Tibial artery (tissue), 4 donors: ENCODE results near the gene PRPF19.

Experiments used
- DNase-seq, 2 donors: peaks; one replicate each; pipeline ENCODE4 v3.0.0-alpha.2; 2019
- H3K27ac ChIP-seq, 2 donors: fragments of 200-600 bp; sonication (generic) in 1 of 2; 1 replicate in 1 of 2; 2 replicates in 1 of 2; pipeline ENCODE4 v1.5.1; 2018 to 2019; ENCODE audit warnings: mild to moderate bottlenecking in 1 of 2
- H3K27me3 ChIP-seq, 2 donors: fragments of 200-600 bp; sonication (generic) in 1 of 2; one replicate each; pipeline versions ENCODE4 v1.5.1 to v1.6.0; 2016 to 2019
- H3K36me3 ChIP-seq, 3 donors: fragments of 200-600 bp; sonication (generic) in 2 of 3; one replicate each; pipeline ENCODE4 v1.5.1; 2016 to 2019; ENCODE audit warnings: mild to moderate bottlenecking in 2 of 3
- H3K4me1 ChIP-seq, 4 donors: fragments of 200-600 bp; sonication (generic) in 2 of 4; 1 replicate in 3 of 4; 2 replicates in 1 of 4; pipeline ENCODE4 v1.5.1; 2016 to 2019
- H3K4me3 ChIP-seq, 2 donors: fragments of 200-600 bp; sonication (generic) in 1 of 2; 1 replicate in 1 of 2; 2 replicates in 1 of 2; pipeline ENCODE4 v1.5.1; 2018 to 2019; ENCODE audit warnings: mild to moderate bottlenecking in 2 of 2
- H3K9me3 ChIP-seq, 3 donors: fragments of 200-600 bp; sonication (generic) in 1 of 3; one replicate each; pipeline ENCODE4 v1.5.1; 2016 to 2019
- intact Hi-C: fragments of 100-400 bp; cut with DNase I; formaldehyde crosslinking; loops from one replicate; pipeline ENCODE4 v1.15.0; 2023; ENCODE audit warnings: low total_unique reads
- TF ChIP-seq, protein P1 (sequence below), 2 experiments: fragments of 200-600 bp in 1 of 2; fragments of 450-650 bp in 1 of 2; IDR thresholded peaks; one replicate each; pipeline ENCODE4 v1.5.1; 2017 to 2019; ENCODE audit warnings: antibody characterized with exemption in 2 of 2, mild to moderate bottlenecking in 1 of 2, moderate library complexity in 1 of 2

Gene PRPF19

DNA sequence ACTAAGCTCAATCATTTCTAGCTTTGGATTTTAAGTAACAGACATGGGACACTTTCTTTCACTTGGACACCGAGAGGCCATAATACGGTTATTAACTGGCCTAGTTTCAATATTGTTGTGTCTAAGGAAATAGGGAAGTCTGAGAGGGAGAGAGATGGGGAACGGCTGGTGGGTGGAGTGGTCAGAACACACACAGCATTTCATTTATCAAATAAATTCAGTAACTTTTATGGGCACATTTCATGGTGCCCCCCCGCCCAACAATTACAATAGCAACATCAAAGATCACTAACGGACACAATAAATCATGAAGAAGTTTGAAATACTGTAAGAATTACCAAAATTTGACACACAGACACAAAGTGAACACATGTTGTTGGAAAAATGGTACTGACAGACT is 10.7 kb downstream of the PRPF19 start:
- Histone ChIP-seq H3K4me1 (no peaks in the 10 kb centered on the region), H3K27ac (no peak overlapping the region), H3K36me3 (peaks cover 62 to 97% (median 83%) of the 10 kb centered on the region in 3 donors), H3K4me3 (no peak overlapping the region), H3K9me3 (no peaks in the 10 kb centered on the region), H3K27me3 (no peaks in the 10 kb centered on the region)
- intact Hi-C loops, result no loop called here
- TF ChIP-seq, protein P1, sequence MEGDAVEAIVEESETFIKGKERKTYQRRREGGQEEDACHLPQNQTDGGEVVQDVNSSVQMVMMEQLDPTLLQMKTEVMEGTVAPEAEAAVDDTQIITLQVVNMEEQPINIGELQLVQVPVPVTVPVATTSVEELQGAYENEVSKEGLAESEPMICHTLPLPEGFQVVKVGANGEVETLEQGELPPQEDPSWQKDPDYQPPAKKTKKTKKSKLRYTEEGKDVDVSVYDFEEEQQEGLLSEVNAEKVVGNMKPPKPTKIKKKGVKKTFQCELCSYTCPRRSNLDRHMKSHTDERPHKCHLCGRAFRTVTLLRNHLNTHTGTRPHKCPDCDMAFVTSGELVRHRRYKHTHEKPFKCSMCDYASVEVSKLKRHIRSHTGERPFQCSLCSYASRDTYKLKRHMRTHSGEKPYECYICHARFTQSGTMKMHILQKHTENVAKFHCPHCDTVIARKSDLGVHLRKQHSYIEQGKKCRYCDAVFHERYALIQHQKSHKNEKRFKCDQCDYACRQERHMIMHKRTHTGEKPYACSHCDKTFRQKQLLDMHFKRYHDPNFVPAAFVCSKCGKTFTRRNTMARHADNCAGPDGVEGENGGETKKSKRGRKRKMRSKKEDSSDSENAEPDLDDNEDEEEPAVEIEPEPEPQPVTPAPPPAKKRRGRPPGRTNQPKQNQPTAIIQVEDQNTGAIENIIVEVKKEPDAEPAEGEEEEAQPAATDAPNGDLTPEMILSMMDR (IDR thresholded peaks at IDR 0.05), result no peak
- no peak for DNase-seq

DNA sequence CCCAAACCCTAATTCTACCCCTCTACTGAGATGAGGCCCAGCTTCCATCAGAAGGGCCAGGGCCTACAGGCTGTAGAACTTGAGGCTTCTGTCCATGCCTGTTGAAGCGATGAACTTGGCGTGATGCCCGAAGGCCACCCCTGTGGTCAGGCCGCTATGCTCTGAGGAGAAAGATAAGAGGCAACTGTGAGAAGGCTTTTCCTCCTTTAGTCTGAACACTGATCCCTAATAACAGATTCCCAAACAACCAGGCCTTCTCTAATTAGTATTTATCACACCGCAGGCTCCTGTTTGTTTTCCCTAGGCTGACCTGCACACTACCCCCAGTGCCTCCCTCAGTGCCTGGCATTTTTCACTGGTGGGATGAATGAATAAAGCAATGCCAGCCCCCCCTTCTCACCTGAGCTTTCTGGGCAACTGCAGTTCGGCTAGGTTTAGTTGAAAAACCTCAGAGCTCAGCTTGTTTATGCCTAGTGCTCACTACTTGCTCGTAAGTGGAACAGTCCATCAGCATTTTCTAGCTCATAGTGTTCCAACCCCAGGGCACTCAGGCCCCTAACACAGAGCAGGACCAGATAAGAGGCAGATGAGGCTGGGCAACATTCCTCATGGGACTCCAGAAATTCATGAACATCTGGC is 15.2 kb downstream of the PRPF19 start:
- no peak for DNase-seq

GRCh38 chr11:60890696-60891095 is 15.7 kb downstream of the PRPF19 start:
- no peak for DNase-seq
- Histone ChIP-seq H3K4me1 (no peaks in the 10 kb centered on the region), H3K36me3 (peaks cover 40 to 72% (median 48%) of the 10 kb centered on the region in 3 donors), H3K27me3 (no peaks in the 10 kb centered on the region), H3K27ac (no peak overlapping the region), H3K9me3 (no peaks in the 10 kb centered on the region), H3K4me3 (no peak overlapping the region)
- intact Hi-C loops, result no loop called here
- TF ChIP-seq, protein P1 (IDR thresholded peaks at IDR 0.05), result no peak

More for the DNA sequence above, 15.2 kb downstream of the PRPF19 start:
- Histone ChIP-seq H3K27me3 (no peaks in the 10 kb centered on the region), H3K36me3 (peaks cover 45 to 77% (median 53%) of the 10 kb centered on the region in 3 donors), H3K4me1 (no peaks in the 10 kb centered on the region), H3K27ac (no peak overlapping the region), H3K9me3 (no peaks in the 10 kb centered on the region), H3K4me3 (no peak overlapping the region)
- TF ChIP-seq, protein P1 (IDR thresholded peaks at IDR 0.05), result no peak
- intact Hi-C loops, result no loop called here

GRCh38 chr11:60889869-60890311 is 16.5 kb downstream of the PRPF19 start:
- DNase-seq, result no peak
- H3K4me1 ChIP-seq, result no peaks in the 10 kb centered on the region
- peaks cover 37 to 64% (median 40%) of the 10 kb centered on the region in 3 donors for H3K36me3 ChIP-seq
- TF ChIP-seq, protein P1 (IDR thresholded peaks at IDR 0.05), result no peak
- H3K27me3 ChIP-seq, result no peaks in the 10 kb centered on the region
- intact Hi-C loops, result no loop called here
- H3K9me3 ChIP-seq, result no peaks in the 10 kb centered on the region
- no peak overlapping the region for H3K4me3 ChIP-seq
- H3K27ac ChIP-seq, result no peak overlapping the region

DNA sequence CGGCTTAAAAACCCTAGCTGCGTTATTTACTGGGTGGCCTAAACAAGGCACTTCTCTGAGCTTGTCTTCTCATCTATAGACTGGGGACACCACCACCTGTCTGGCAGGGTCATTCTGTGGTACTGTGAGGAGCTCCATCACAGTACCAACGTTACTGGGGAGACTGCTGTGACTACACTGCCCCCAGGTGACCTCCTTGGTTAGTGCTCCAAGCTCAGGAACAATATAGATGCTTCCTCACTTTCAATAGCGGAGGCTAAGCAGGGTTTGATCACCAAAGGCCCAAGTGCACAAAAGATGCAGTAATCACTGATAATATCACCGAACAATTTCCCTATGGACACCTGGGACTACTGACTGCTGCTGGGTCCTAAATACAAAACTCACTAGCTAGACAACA is 18.8 kb downstream of the PRPF19 start:
- peaks cover 18 to 41% (median 19%) of the 10 kb centered on the region in 3 donors for H3K36me3 ChIP-seq
- intact Hi-C loops, result no loop called here
- no peaks in the 10 kb centered on the region for H3K27me3 ChIP-seq
- DNase-seq, result no peak
- H3K4me1 ChIP-seq, result no peaks in the 10 kb centered on the region
- H3K4me3 ChIP-seq, result no peak overlapping the region
- H3K9me3 ChIP-seq, result no peaks in the 10 kb centered on the region
- TF ChIP-seq, protein P1 (IDR thresholded peaks at IDR 0.05), result peak; percentile 28 to 31
- no peak overlapping the region for H3K27ac ChIP-seq
